Left renal cortex interstitium (tissue), 4 donors: ENCODE measurements around the gene DSCAM. TPM values are rescaled to one million over a fixed set of nuclear protein-coding genes. Genes with fewer than 3 reads are reported as not detected.

Experiments used
- DNase-seq, 4 donors: peaks; one replicate each; pipeline ENCODE4 v3.0.0-alpha.2; 2013; ENCODE audit warnings: low read depth in 4 of 4, low spot score in 2 of 4, missing footprints in 1 of 4
- polyA plus RNA-seq, 4 donors: library from polyadenylated mRNA; unstranded; fragments of 120-200 nt; gene quantifications; one replicate each; pipeline ENCODE4 v1.2.1, GENCODE V29; 2013; ENCODE audit not compliant: insufficient read length in 4 of 4

The DSCAM gene
- polyA plus RNA-seq, 4 donors: 0.07 to 0.14 (median 0.10) TPM

DNA sequence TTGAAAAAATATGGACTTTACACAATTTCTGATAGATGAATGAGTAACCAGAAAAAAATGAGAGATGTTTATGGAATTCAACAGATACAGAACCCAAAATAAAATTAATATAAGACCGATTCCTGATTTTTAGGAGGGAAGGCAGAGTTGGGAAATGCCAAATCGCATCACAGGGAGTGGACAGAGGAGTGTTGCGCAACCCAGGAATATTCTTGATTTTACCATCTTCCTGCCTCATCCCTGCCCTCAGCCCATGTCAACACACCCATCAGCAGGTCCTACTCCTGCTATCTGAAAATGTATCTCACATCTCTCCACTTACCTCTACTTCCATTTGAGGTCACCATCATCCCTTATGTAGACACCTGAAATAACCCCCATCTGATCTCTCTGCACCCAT lies 221.0 kb downstream of the DSCAM start:
- DNase-seq: no peak

DNA sequence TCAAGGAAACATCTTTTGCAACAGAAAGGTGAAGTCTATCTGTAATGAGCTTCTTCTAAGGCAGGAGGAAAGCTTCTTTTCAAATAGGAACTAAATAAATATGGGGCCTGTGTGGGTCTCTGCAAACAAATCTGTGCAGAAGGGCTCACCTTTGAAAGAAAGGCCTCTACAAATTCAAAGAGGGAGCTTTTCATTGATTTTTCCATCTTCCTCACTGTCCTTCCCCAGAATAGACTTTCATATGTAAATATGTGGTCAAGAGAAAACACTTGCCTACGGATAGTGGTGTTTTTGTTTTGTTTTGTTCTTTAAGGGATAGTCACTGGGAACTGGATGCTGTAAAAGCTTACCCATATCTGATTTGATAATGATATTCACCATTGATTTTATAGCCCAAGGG lies 223.4 kb downstream of the DSCAM start:
- DNase-seq: no peak

DNA sequence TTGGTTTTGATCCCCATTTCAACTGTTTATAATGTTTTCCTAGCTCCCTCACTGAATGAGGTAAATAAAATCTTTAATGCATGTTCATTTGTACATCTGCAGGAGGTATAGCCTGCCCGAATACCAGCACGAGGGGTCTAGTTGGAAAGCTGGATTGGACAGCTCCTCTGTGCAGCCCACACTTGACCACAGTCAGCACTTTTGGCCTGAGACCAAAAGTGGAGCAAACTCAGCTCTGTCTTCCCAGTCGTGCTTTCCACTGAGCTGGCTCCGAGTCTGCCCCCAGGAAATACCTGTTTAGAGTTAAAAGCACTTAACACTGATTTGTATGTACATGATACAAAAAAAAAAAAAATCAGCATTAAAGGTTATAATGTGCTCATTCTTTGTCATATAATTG lies 224.4 kb downstream of the DSCAM start:
- DNase-seq: peak in 1 of 4 donors; percentile 20

DNA sequence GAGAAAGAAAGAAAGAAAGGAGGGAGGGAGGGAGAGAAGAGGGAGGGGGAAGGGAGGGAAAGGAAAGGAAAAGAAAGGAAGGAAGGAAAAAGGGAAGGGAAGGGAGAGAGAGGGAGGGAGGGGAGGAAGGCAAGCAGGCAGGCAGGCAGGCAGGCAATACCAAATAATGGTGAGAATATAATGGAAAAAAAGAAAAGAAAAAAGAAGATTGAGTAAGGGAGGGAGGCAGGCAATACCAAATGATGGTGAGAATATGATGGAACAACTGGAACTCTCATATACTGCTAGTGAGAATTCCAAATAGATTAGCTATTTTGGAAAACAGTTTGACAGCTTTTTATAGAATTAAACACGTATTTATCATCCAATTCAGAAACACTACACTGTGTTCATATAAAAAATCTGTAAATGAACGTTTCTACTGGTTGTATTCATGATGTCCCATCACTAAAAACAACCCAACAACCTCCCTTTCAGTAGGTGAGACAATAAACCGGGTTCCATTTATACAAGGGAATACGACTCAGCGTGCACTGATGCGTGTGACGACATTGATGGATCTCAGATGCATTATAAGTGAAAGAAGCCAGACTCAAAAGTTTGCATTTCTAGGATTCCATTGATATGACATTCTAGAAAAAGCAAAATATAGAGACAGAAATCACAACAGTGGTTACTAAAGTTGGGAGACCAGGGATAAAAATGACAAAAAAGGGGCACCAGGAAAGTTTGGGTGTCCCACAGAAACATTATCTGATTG lies 226.4 kb downstream of the DSCAM start:
- no peak for DNase-seq

- no peak for DNase-seq
Measured at GRCh38 chr21:40618191-40618973, 228.6 kb downstream of the DSCAM start.

DNA sequence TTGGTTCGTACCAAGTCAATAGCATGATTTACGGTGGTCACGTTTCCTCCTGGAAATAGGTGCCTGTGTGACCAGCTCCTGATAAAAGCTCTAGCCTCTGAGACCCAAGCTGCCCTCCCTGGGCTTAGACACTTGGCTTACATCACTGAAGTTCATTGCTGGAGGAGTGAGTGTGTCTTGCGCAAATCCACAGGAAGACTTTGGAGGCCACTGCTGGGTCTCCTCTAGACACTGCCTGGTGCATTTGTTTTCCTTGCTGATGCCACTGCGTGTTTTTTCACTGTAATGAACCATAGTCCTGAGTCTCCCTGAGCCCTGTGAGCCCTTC lies 230.6 kb downstream of the DSCAM start:
- DNase-seq: no peak

GRCh38 chr21:40615505-40616376 lies 231.2 kb downstream of the DSCAM start:
- no peak for DNase-seq

DNA sequence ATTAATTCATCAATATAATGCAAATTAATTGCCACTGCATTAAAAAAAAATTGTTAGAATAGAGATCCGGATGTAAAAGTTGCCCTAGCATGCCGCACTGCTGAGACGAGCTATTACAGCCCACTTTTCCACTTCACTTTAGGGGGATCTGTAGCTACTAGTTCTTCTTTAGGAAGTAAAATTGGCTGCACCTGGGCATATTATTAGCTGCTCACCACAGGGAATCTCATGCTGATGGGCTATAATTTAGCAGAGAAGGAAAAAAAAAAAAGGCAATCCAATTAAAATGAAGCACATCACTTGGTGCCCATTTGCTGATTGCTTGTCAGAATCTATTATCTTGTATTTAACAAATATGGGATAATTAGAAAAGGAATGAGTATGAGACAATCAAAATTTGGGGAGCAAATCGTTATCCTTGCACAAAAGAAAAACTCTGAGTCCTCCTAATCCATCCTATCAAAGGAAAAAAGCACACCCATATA lies 233.4 kb downstream of the DSCAM start:
- no peak for DNase-seq

DNA sequence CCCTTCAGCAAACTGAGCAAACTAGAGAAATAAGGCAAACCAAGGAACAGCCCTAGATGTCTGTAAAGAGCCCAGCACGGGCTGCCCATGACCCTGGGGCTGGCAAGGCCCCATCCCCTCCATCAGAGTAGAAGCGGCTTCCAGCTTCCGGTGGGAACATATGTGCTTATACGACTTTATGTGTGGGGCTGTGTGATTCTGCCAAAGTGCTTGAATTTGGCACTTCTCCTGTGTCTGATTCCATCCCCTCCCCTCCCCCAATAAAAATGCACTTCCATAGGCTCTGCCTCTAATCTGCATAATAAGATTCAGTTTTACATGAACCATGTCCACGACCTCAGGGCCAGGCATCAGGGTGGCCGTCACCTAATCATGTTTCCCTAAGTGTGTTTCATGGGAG lies 236.6 kb downstream of the DSCAM start:
- no peak for DNase-seq

DNA sequence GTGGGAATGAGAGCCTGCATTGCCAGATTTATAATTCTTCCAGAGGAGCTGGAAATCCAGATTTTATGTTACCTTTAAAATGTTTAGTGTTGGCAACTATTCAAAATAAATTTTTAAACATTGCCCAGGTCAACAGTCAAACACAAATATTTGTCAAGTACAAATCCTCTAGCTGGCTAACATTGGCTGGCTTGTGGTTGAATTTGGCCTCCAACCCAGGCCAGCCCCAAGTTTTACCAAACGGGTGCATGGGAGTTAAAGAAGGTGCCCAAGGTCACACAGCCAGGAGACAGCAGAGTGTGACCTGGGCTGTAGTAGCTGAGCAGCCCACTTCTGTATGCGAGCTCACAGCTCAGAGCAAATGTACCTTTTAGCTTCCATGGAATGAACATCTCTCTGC lies 240.6 kb downstream of the DSCAM start:
- DNase-seq: no peak

DNA sequence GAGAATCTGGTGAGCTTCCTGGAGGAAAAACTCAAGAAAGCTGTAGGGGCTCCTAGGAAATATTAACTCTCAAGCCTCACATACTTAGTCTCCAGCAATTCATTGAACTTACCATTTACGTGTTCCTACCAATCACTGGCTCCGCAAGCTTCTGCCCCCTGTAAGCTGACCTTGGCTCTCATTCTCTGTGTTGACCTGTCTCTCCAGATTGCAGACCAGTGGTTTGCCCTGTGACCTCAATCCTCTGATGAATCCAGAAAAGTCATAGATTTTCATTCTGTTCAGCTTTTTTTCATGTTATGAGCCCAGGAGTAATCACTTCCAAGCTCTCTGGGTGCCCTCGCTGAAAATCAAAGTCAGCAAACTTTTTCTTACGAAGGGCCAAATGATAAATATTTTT lies 241.9 kb downstream of the DSCAM start:
- DNase-seq: no peak

GRCh38 chr21:40603774-40604173 lies 243.2 kb downstream of the DSCAM start:
- DNase-seq: no peak

GRCh38 chr21:40602080-40602479 lies 244.9 kb downstream of the DSCAM start:
- no peak for DNase-seq

GRCh38 chr21:40595806-40596205 lies 251.2 kb downstream of the DSCAM start:
- DNase-seq: no peak

DNA sequence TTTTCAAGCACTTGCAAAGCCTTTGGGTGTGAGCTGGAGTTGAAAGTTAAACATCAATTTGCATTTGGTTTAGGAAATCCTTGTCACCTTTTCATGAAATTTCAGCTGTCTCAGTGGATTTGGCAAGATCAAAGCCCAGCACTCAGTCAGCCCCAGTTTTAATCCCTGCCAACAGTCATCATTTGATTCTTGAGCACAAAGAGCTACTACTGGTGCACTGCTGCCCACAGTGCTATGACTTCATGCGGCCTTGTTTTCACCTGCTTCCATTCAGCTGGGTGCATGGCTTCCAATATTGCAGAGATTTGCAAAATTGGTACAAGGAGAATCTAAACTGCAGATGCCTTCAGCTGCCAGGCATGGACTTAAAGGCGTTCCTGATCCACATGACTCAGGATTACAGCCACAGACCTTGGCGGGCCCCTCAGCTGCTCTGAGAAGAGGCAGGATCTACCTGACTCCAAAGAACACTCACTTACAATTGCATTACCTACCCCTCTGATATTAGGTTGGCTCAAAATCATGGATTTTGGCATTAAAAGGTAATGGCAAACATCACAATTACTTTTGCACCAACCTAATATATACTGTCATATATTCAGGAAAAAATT lies 259.1 kb downstream of the DSCAM start:
- no peak for DNase-seq

GRCh38 chr21:40586575-40586974 lies 260.4 kb downstream of the DSCAM start:
- DNase-seq: no peak

GRCh38 chr21:40577285-40578043 lies 269.5 kb downstream of the DSCAM start:
- DNase-seq: no peak

GRCh38 chr21:40575976-40576375 lies 271.0 kb downstream of the DSCAM start:
- DNase-seq: no peak

- no peak for DNase-seq
Measured at GRCh38 chr21:40569357-40569756, 277.6 kb downstream of the DSCAM start.

GRCh38 chr21:40568807-40569206 lies 278.2 kb downstream of the DSCAM start:
- DNase-seq: no peak
